HepG2 (cell line): ENCODE results near the gene ZNF764. TPM values are rescaled to one million over a fixed set of nuclear protein-coding genes. Genes with fewer than 3 reads are reported as not detected.

ENCODE experiments used
- ARHGAP35 ChIP-seq: sonication (generic); formaldehyde crosslinking; IDR thresholded peaks from 2 replicates; pipeline ENCODE4 v1.9.0; 2022; ENCODE audit warnings: mild to moderate bottlenecking, inconsistent platforms, moderate library complexity, missing genetic modification reagents, borderline replicate concordance
- CBX1 ChIP-seq: IDR thresholded peaks from one replicate; pipeline ENCODE4 v1.6.1; 2016; ENCODE audit warnings: antibody characterized with exemption, low read depth
- CERS6 ChIP-seq: sonication (generic); formaldehyde crosslinking; IDR thresholded peaks from 2 replicates; pipeline ENCODE4 v1.5.0; 2020; ENCODE audit warnings: missing genetic modification reagents
- E2F2 ChIP-seq: sonication (generic); formaldehyde crosslinking; IDR thresholded peaks from 2 replicates; pipeline ENCODE4 v1.4.0; 2020; ENCODE audit warnings: missing genetic modification reagents, borderline replicate concordance
- HNF1B ChIP-seq: sonication (generic); formaldehyde crosslinking; IDR thresholded peaks from 2 replicates; pipeline ENCODE4 v1.5.1; 2020; ENCODE audit warnings: mild to moderate bottlenecking, moderate library complexity, missing genetic modification reagents
- NRL ChIP-seq: sonication (generic); formaldehyde crosslinking; IDR thresholded peaks from 2 replicates; pipeline ENCODE4 v1.5.0; 2020; ENCODE audit warnings: missing genetic modification reagents, mild to moderate bottlenecking, moderate library complexity, borderline replicate concordance
- POLR2A ChIP-seq, 2 experiments: IDR thresholded peaks; 2 replicates each; pipeline ENCODE4 v1.6.1; 2011; ENCODE audit warnings: low read depth in 2 of 2, low read length in 2 of 2, mild to moderate bottlenecking in 1 of 2, moderate library complexity in 1 of 2; ENCODE audit not compliant: insufficient read depth in 1 of 2
- PRMT3 ChIP-seq: sonication (generic); formaldehyde crosslinking; IDR thresholded peaks from 2 replicates; pipeline ENCODE4 v1.8.1; 2022; ENCODE audit warnings: low read depth, mild to moderate bottlenecking, moderate library complexity, missing genetic modification reagents, borderline replicate concordance
- ZC3H13 ChIP-seq: sonication (generic); formaldehyde crosslinking; IDR thresholded peaks from 2 replicates; pipeline ENCODE4 v1.8.1; 2023; ENCODE audit warnings: mild to moderate bottlenecking, missing genetic modification reagents, moderate library complexity
- polyA plus RNA-seq, 8 experiments: library from polyadenylated mRNA; depleted of rRNA in 3 of 8; stranded (reverse) in 7 of 8; unstranded in 1 of 8; fragments of >200 nt; fragmentation: Illumina TruSeq in 4 of 8; extraction: Trizol in 4 of 8; gene quantifications; 2 replicates each; pipeline versions ENCODE4 v1.2.1 to v1.2.3, GENCODE V29; 2011 to 2016; ENCODE audit warnings: low read depth in 4 of 8, missing spikeins in 1 of 8, mixed read lengths in 1 of 8; ENCODE audit not compliant: insufficient read depth in 1 of 8
- total RNA-seq, 5 experiments: library from RNA; depleted of rRNA; stranded (reverse); fragments of >200 nt; fragmentation: Illumina TruSeq; extraction: Trizol; gene quantifications; 2 replicates each; pipeline ENCODE4 v1.2.3, GENCODE V29; 2016; ENCODE audit warnings: low read depth in 1 of 5
- TF ChIP-seq, protein P1 (sequence below): sonication (generic); formaldehyde crosslinking; conservative IDR thresholded peaks from 2 replicates; pipeline ENCODE4 v1.5.0; 2020; ENCODE audit warnings: missing genetic modification reagents

Gene ZNF764
- total and polyA plus RNA-seq, 2 of the 13 experiments (the other 11 are each of a cell fraction or from before 2014, with no cell fraction given), result 4.1 to 9.1 TPM

GRCh38 chr16:30552956-30553355 lies 5.2 kb downstream of the ZNF764 start (continued):
- peak; percentile 42; the same call in 1 of the 2 replicates for TF ChIP-seq NRL (CRISPR knock-in tag)
- TF ChIP-seq E2F2 (CRISPR knock-in tag), result no peak
- no peak for TF ChIP-seq HNF1B (CRISPR knock-in tag)
- TF ChIP-seq CBX1, result no peak
- TF ChIP-seq PRMT3 (CRISPR knock-in tag), result no peak
- no peak for TF ChIP-seq ARHGAP35 (CRISPR knock-in tag)
- peak in 1 of 2 experiments; percentile 58; a peak in 1 of 4 replicates for TF ChIP-seq POLR2A (IDR thresholded peaks at IDR 0.05; ENCODE audit: insufficient read depth in 1 of 2, low read depth in 2 of 2, low read length in 2 of 2)
- peak; percentile 90 for TF ChIP-seq ZC3H13 (CRISPR knock-in tag)
- no peak for TF ChIP-seq CERS6
- TF ChIP-seq, protein P1, sequence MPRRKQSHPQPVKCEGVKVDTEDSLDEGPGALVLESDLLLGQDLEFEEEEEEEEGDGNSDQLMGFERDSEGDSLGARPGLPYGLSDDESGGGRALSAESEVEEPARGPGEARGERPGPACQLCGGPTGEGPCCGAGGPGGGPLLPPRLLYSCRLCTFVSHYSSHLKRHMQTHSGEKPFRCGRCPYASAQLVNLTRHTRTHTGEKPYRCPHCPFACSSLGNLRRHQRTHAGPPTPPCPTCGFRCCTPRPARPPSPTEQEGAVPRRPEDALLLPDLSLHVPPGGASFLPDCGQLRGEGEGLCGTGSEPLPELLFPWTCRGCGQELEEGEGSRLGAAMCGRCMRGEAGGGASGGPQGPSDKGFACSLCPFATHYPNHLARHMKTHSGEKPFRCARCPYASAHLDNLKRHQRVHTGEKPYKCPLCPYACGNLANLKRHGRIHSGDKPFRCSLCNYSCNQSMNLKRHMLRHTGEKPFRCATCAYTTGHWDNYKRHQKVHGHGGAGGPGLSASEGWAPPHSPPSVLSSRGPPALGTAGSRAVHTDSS (CRISPR knock-in tag), result no peak
